Right lobe of liver (tissue), 4 donors: Measurements from ENCODE around the gene OLIG2.

Experiments
- CTCF ChIP-seq, 4 donors: fragments of 200-600 bp in 3 of 4; fragments of 450-650 bp in 1 of 4; IDR thresholded peaks; one replicate each; pipeline versions ENCODE4 v1.5.1 to v1.8.0; 2016 to 2022; ENCODE audit warnings: antibody characterized with exemption in 4 of 4, mild to moderate bottlenecking in 2 of 4
- POLR2A ChIP-seq: fragments of 450-650 bp; IDR thresholded peaks from one replicate; pipeline ENCODE4 v1.6.1; 2017; ENCODE audit warnings: antibody characterized with exemption, mild to moderate bottlenecking
- donor health status: DM: no; HTN: no; CAD: no.
- donor health status: DM: no; HTN: no; CAD: no.
- donor health status: DM: no; HTN: yes; CAD: no.

GRCh38 chr21:33036430-33037162, 10.9 kb downstream of the OLIG2 start:
- TF ChIP-seq CTCF (IDR thresholded peaks at IDR 0.05): no peak
- TF ChIP-seq POLR2A: no peak
